Mucosa of rectum (tissue), 2 donors: ENCODE results near the gene GALNS.
A peak's percentile ranks its signal among the peaks of the same experiment; 100 is the strongest.

Experiments
- H3K27ac ChIP-seq, 2 donors: one replicate each; pipeline ENCODE4 v1.7.0; 2013; ENCODE audit warnings: inconsistent platforms in 2 of 2, low read depth in 2 of 2, low read length in 2 of 2
- H3K27me3 ChIP-seq, 2 donors: one replicate each; pipeline ENCODE4 v1.7.0; 2013; ENCODE audit warnings: low read length in 2 of 2; ENCODE audit not compliant: control insufficient read depth in 2 of 2, insufficient read depth in 2 of 2
- H3K36me3 ChIP-seq, 2 donors: one replicate each; pipeline ENCODE4 v1.7.0; 2013; ENCODE audit warnings: low read length in 2 of 2; ENCODE audit not compliant: control insufficient read depth in 2 of 2, insufficient read depth in 2 of 2
- H3K4me1 ChIP-seq, 2 donors: one replicate each; pipeline ENCODE4 v1.7.0; 2013; ENCODE audit warnings: low read length in 2 of 2, mild to moderate bottlenecking in 1 of 2; ENCODE audit not compliant: control insufficient read depth in 2 of 2, insufficient read depth in 2 of 2
- H3K4me3 ChIP-seq, 2 donors: one replicate each; pipeline ENCODE4 v1.7.0; 2013; ENCODE audit warnings: low read length in 2 of 2
- H3K9ac ChIP-seq, 2 donors: one replicate each; pipeline ENCODE4 v1.7.0; 2013; ENCODE audit warnings: low read length in 2 of 2, low read depth in 1 of 2, mild to moderate bottlenecking in 1 of 2
- H3K9me3 ChIP-seq, 2 donors: one replicate each; pipeline ENCODE4 v1.7.0; 2013; ENCODE audit warnings: low read length in 2 of 2; ENCODE audit not compliant: control insufficient read depth in 2 of 2
- donor health status: healthy.
- donor health status: Normal muscosa, but diverticular disease.

The GALNS gene

GRCh38 chr16:88888461-88889387, 32.0 kb upstream of the GALNS start:
- no peak overlapping the region for H3K27ac ChIP-seq
- H3K36me3 ChIP-seq, result peaks cover 0 to 9% of the 10 kb centered on the region in 2 donors
- H3K4me1 ChIP-seq, result peaks cover 0 to 3% of the 10 kb centered on the region in 2 donors
- H3K4me3 ChIP-seq, result no peak overlapping the region
- no peak overlapping the region for H3K9ac ChIP-seq
- no peaks in the 10 kb centered on the region for H3K9me3 ChIP-seq
- no peaks in the 10 kb centered on the region for H3K27me3 ChIP-seq

GRCh38 chr16:88888057-88888456, 31.3 kb upstream of the GALNS start:
- no peaks in the 10 kb centered on the region for H3K27me3 ChIP-seq
- H3K36me3 ChIP-seq, result peaks cover 0 to 9% of the 10 kb centered on the region in 2 donors
- H3K4me3 ChIP-seq, result no peak overlapping the region
- H3K4me1 ChIP-seq, result peaks cover 0 to 3% of the 10 kb centered on the region in 2 donors
- H3K9ac ChIP-seq, result no peak overlapping the region
- no peaks in the 10 kb centered on the region for H3K9me3 ChIP-seq
- no peak overlapping the region for H3K27ac ChIP-seq

- Histone ChIP-seq H3K36me3 (peaks cover 0 to 7% of the 10 kb centered on the region in 2 donors), H3K9ac (no peak overlapping the region), H3K9me3 (no peaks in the 10 kb centered on the region), H3K4me1 (peaks cover 0 to 8% of the 10 kb centered on the region in 2 donors), H3K27me3 (no peaks in the 10 kb centered on the region), H3K27ac (peak overlapping the region in 1 of 2 donors; percentile 9), H3K4me3 (no peak overlapping the region)
These were observed 30.2 kb upstream of the GALNS start for GRCh38 chr16:88886845-88887521.

- H3K27me3 ChIP-seq, result no peaks in the 10 kb centered on the region
- H3K36me3 ChIP-seq, result peaks cover 0 to 5% of the 10 kb centered on the region in 2 donors
These were observed 29.7 kb upstream of the GALNS start for GRCh38 chr16:88886420-88886844.

GRCh38 chr16:88885693-88886280, 29.0 kb upstream of the GALNS start:
- Histone ChIP-seq H3K9me3 (no peaks in the 10 kb centered on the region), H3K36me3 (peaks cover 0 to 3% of the 10 kb centered on the region in 2 donors), H3K4me1 (peaks cover 5 to 19% of the 10 kb centered on the region in 2 donors), H3K27ac (no peak overlapping the region), H3K9ac (no peak overlapping the region), H3K27me3 (peaks cover 0 to 1% of the 10 kb centered on the region in 2 donors), H3K4me3 (no peak overlapping the region)

More at GRCh38 chr16:88886420-88886844, 29.7 kb upstream of the GALNS start:
- peaks cover 0 to 13% of the 10 kb centered on the region in 2 donors for H3K4me1 ChIP-seq
- H3K9me3 ChIP-seq, result no peaks in the 10 kb centered on the region
- H3K9ac ChIP-seq, result no peak overlapping the region
- no peak overlapping the region for H3K27ac ChIP-seq
- H3K4me3 ChIP-seq, result no peak overlapping the region

GRCh38 chr16:88884569-88885271, 28.0 kb upstream of the GALNS start:
- Histone ChIP-seq H3K9me3 (no peaks in the 10 kb centered on the region), H3K27me3 (peaks cover 0 to 7% of the 10 kb centered on the region in 2 donors), H3K36me3 (no peaks in the 10 kb centered on the region), H3K27ac (no peak overlapping the region), H3K9ac (no peak overlapping the region), H3K4me3 (no peak overlapping the region), H3K4me1 (peaks cover 6 to 20% of the 10 kb centered on the region in 2 donors)

- peaks cover 0 to 7% of the 10 kb centered on the region in 2 donors for H3K27me3 ChIP-seq
- no peak overlapping the region for H3K4me3 ChIP-seq
- H3K9ac ChIP-seq, result no peak overlapping the region
- H3K27ac ChIP-seq, result no peak overlapping the region
- peaks cover 6 to 20% of the 10 kb centered on the region in 2 donors for H3K4me1 ChIP-seq
- peaks cover 2% of the 10 kb centered on the region in 2 donors for H3K36me3 ChIP-seq
- H3K9me3 ChIP-seq, result no peaks in the 10 kb centered on the region
These were observed 27.2 kb upstream of the GALNS start for GRCh38 chr16:88883946-88884345.

- H3K27me3 ChIP-seq, result peaks cover 0 to 7% of the 10 kb centered on the region in 2 donors
- peaks cover 3 to 4% of the 10 kb centered on the region in 2 donors for H3K36me3 ChIP-seq
- peaks cover 6 to 20% of the 10 kb centered on the region in 2 donors for H3K4me1 ChIP-seq
- H3K27ac ChIP-seq, result no peak overlapping the region
- no peaks in the 10 kb centered on the region for H3K9me3 ChIP-seq
- H3K4me3 ChIP-seq, result no peak overlapping the region
- H3K9ac ChIP-seq, result no peak overlapping the region
These were observed 26.6 kb upstream of the GALNS start for GRCh38 chr16:88883117-88883895.
